HUDEP-2 (cell line): ENCODE measurements around the gene HOXB4.

Experiments used
- DNase-seq, 76 experiments: peaks; one replicate each; lab custom pipeline; 2025; ENCODE audit not compliant: unreplicated experiment in 76 of 76; lab: John Stamatoyannopoulos, UW

Gene HOXB4

DNA sequence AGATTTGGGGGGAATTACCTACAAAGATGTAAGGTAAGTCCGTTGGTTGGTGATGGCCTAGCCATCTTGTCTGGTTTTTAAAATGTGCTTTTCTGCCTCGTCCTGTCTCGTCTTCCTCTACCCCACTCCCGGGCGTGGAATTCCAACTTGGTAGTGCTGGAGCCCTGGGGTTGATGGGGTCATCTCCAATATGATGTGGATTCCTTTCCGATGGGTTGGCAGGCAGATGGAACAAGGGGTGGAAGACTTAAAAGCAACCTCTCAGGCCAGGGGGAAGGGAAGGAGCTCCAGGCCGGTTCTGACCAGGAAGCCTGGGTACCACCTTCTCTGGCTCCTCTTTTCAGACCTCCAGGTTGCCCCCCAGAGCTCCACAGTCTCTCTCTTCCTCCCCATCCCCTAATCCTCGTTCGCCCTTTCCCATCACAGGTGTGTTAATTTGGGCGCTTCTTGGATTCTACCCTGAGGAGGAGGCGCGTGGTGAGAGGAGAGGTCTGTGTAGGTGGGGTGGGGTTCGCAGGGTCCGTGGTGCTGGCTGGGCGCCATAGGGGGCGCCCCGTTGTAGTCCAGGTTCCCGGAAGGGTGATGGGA, 28.1 kb downstream of the HOXB4 start:
- DNase-seq: no peak

GRCh38 chr17:48549281-48549630, 28.9 kb downstream of the HOXB4 start:
- DNase-seq: no peak

DNA sequence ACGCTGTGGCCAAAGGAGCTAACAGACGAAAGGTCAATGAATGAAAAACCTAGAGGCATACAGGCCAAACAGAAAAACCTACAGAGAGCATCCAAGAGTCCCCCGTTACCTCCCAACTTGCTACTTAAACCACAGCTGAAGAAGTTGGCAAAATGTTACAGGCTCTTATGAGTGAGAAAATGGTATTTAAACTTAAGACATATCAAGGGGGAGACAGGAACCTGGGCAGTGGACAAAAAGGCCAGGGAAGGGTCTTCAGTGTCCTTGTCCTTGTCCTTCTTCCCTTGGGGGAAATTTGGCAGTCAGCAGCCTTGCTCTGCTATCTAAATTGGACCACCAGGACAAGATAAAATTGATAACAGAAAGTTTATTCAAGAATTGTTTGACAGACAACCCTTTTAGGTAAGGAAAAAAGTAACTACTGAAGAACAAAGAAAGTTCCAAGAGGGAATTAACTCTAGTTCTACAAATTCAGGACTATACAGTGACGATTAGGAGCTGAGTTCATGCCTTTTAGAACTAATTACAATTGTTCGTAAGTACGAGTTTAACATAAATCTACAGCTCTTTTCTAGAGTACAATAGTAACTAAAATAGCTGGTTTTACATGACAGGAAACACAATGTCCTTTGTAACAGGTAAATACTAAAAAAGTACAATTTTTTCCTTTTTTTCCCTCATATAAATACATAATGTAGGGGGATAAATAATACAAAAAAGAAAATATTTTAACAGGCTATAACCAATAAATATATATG, 29.4 kb downstream of the HOXB4 start:
- DNase-seq: peak in 2 of 76 experiments; percentile 7 to 9

DNA sequence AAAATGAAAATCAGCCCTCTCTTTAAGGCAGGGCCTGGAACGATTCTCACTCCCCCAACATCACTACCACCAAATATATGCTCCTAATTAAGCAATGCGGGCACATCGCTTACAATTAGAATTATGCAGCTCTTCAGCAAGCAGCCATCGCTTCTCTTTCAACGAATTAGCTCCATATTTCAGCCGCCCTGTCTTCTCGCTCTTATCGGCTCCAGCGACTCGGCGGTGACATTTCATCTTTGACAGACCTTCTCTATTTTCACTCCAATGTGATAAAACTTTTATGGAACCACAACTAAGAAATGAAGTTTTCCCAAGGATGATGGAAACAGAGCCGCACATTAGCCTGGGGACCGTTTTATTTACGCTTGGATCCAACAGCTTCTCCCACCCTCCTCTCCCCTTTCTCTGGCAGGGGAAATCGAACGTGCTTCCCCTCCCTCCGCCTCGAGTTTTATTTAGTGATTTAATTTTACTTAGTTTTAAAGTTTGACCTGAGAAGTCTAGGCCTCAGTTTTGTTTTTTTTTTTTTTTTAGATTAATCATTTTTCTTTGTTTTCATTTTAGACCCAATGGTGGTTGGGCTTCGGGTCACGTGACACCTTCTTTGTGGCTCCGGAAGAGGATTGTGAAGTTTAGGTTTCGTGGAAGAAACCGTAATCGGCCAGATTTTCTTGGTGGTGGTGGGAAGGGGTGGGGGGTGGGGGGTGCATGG, 30.2 kb downstream of the HOXB4 start:
- peak in 49 of 76 experiments; percentile 7 to 54 (median 29) for DNase-seq

- DNase-seq: peak in 73 of 76 experiments; percentile 26 to 93 (median 68)
Observed at GRCh38 chr17:48546924-48547807, 31.0 kb downstream of the HOXB4 start.

DNA sequence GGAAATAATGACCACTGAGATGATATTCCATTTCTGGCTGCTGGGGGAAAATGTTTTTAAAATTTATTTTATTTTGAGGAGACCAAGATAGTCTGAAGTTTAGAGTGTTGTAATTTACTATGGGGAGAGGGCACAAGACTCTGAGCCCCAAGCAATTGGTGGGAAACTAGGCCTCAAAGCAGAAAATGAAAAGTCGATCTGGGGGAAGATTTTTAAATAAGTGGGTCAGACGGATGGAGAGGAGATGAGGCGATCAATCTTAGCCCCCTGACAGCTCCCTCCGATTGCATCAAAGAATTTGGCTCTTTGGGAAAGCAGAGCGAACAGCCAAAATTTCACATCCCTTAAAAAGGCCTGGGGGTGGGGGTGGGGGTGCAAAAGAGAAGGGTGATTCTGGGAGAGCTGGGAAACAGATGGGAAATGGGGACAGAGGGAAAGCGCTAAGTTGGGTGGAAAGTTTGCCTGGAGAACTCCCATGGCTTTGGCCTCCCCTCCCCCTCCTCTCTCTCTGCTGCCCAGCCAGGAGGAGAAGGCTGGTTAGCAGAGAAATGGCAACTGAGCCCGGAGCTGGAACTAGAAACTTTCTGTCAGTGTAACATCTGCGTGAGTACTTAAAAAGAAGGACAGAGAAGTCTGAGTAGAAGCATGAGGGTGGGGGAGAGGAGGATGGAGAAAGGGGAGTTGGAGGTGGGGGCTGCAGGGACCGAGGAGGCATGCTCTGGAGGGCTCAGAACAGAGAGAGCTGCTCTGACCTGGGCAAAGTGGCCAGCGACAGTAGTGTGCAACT, 31.8 kb downstream of the HOXB4 start:
- peak in 22 of 76 experiments; percentile 7 to 66 (median 35) for DNase-seq

DNA sequence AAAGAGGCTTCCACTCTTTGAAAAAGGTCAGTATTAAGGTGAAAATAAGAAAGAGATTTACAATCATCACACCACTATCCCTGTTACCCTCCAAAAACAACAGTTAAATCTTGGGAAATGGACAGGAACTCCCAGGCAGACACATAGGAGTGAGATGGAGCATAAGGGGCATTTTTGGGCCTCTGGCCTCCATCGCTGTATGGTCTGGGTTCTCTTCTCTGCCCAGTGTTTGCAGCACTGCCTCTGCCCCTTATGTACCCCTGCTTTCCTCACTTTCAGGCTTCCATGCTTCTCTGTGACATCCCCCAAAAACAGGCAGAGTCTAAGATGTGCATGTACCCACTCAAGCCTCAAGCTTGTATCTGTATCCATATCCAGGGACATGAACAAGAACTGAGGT, 32.6 kb downstream of the HOXB4 start:
- DNase-seq: peak in 6 of 76 experiments; percentile 3 to 35 (median 8)

DNA sequence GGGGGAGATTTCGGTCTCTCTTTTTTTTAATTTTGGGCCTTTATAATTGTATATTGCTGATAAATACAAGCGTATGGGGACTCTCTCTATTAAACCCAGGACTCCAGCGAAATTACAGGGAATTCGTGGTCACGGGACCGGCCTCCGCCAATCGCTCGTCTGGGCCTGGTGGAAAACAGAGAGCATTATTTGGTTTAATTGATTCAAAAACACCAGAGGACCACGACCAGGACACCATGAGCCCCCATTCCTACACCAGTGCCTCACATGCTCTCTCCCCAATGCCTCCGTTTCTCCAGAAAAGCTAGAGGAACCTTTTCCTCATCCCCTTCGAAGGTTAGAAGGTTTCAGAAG, 33.2 kb downstream of the HOXB4 start, which contains the start of gene HOXB2:
Gene HOXB2, minus strand, starts transcription at position 88 of the 354 bp plus-strand sequence. CDS start 198 bp downstream, outside the sequence.
- peak in 59 of 76 experiments; percentile 3 to 73 (median 42) for DNase-seq

GRCh38 chr17:48544349-48545021, 33.7 kb downstream of the HOXB4 start:
- DNase-seq: peak in 54 of 76 experiments; percentile 8 to 76 (median 36)

- peak in 24 of 76 experiments; percentile 14 to 68 (median 44) for DNase-seq
Observed at GRCh38 chr17:48543854-48544348, 34.2 kb downstream of the HOXB4 start.

DNA sequence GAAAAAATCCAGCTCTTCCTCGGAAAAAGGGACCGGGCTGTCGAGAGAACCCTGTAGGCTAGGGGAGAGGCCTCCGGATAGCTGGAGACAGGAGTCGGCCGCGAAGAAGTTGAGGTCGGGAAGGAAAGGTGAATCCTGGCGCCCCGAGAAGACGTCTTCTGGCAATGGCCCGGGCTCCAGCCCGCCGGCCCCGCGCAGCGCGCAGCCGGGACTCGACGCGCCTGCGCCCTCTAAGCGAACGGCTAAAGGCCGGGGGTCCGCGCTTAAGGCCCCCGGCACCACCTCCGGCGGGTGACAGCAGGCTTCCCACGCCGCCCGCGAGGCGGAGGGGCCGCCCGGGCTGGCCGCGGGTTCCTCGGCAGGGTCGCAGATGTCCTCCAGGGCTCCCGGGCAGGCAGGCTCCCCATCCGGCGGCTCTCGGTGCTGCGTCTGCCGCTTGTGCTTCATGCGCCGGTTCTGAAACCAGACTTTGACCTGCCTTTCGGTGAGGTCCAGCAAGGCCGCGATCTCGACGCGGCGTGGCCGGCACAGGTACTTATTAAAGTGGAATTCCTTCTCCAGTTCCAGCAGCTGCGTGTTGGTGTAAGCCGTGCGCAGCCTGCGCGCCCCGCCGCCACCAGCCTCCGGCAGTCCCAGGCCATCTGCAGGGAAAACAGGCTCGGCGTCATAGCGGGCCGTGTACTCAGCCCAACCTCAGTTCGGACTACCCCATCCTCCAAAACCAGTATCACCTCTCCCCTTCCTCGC, 34.9 kb downstream of the HOXB4 start:
- peak in 52 of 76 experiments; percentile 7 to 78 (median 48) for DNase-seq

DNA sequence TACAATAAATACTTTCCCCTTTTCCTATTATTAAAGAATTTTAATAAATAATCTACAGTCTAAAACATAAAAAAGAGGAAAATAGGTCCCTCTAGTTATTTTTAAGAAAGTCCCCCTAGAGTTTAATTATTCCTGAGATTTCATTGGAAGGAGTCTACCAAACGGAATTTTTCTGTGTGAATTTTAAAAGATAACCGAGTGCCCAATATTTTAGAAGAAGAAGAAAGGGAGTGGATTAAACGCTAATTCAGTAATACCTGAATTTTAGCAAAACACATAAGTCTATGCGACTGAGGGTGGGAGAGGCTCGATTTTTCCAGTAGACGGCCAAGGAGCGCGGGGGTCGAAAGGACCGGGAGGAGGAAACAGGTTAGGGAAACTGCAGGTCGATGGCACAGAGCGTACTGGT, 35.4 kb downstream of the HOXB4 start:
- peak in 1 of 76 experiments; percentile 46 for DNase-seq

GRCh38 chr17:48542114-48542656, 36.0 kb downstream of the HOXB4 start:
- peak in 45 of 76 experiments; percentile 3 to 67 (median 33) for DNase-seq

- peak in 44 of 76 experiments; percentile 9 to 78 (median 36) for DNase-seq
Observed at GRCh38 chr17:48541577-48542113, 36.5 kb downstream of the HOXB4 start.

GRCh38 chr17:48541036-48541576, 37.0 kb downstream of the HOXB4 start:
- DNase-seq: peak in 5 of 76 experiments; percentile 16 to 60 (median 39)

GRCh38 chr17:48540213-48540612, 37.9 kb downstream of the HOXB4 start:
- no peak for DNase-seq

DNA sequence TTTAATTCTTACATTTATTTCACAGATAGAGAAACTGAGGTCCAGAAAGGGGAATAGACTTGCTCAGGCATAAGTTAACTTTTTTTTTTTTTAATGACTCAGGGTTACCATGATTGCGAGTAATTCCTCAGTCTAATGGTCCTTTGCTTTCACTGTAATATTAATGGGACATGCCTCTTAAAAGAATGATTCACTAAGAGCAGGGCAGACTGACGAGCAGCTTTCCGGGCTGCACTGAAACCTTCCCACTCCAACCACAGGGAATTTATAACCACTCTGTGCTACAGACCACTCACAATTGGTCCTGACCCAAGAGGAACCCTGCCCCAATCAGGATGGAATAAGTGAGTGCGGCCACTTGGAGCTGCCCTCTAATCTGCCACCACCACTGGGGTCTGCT, 39.0 kb downstream of the HOXB4 start:
- DNase-seq: no peak
